DOHH2 (cell line): ENCODE measurements around the gene OR56A5.

Source experiments
- EZH2phosphoT487 ChIP-seq: fragments of 200-600 bp; sonication (generic); IDR thresholded peaks from 2 replicates; pipeline ENCODE4 v1.6.1; 2017; ENCODE audit warnings: borderline replicate concordance, mild to moderate bottlenecking, antibody characterized with exemption, low read length, moderate library complexity, mixed read lengths
- TF ChIP-seq, protein P1 (sequence below): fragments of 200-600 bp; sonication (generic); IDR thresholded peaks from one replicate; pipeline ENCODE4 v1.5.1; 2014; ENCODE audit warnings: antibody characterized with exemption, mild to moderate bottlenecking, low read depth, low read length; ENCODE audit not compliant: poor library complexity, severe bottlenecking

DNA sequence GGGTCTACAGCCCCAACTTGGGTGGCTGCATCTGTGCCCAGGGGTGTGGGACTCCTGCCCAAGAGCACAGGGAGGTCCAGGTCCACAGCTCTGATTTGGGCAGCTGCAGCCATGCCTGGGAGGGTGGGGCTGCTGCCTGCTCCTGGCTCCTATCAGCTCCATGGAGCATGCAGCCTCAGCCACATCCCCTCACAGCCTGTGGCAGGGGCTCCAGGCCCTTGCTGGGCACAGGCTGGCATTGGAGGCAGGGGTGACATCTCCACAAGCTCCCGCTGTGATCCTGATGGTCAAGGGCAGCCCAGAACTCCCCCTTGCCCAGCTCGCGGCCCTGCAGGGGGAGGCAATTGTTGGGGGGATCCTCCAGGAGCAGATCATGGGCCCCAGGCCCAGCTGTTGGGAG is 44.7 kb upstream of the OR56A5 start:
- TF ChIP-seq, protein P1, sequence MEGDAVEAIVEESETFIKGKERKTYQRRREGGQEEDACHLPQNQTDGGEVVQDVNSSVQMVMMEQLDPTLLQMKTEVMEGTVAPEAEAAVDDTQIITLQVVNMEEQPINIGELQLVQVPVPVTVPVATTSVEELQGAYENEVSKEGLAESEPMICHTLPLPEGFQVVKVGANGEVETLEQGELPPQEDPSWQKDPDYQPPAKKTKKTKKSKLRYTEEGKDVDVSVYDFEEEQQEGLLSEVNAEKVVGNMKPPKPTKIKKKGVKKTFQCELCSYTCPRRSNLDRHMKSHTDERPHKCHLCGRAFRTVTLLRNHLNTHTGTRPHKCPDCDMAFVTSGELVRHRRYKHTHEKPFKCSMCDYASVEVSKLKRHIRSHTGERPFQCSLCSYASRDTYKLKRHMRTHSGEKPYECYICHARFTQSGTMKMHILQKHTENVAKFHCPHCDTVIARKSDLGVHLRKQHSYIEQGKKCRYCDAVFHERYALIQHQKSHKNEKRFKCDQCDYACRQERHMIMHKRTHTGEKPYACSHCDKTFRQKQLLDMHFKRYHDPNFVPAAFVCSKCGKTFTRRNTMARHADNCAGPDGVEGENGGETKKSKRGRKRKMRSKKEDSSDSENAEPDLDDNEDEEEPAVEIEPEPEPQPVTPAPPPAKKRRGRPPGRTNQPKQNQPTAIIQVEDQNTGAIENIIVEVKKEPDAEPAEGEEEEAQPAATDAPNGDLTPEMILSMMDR, result no peak
- TF ChIP-seq EZH2phosphoT487, result no peak
